Right forelimb (tissue), 1 donor: ENCODE data around the gene PRR7.
A peak's percentile ranks its signal among the peaks of the same experiment; 100 is the strongest.
"Not testable (repeated sequence)": the region's sequence is repeated elsewhere in the genome, so short reads cannot be mapped to it uniquely, and the experiment has no call there.

Experiments used
- DNase-seq: peaks from one replicate; pipeline ENCODE4 v3.0.0-alpha.2; 2018

The PRR7 gene, protein sequence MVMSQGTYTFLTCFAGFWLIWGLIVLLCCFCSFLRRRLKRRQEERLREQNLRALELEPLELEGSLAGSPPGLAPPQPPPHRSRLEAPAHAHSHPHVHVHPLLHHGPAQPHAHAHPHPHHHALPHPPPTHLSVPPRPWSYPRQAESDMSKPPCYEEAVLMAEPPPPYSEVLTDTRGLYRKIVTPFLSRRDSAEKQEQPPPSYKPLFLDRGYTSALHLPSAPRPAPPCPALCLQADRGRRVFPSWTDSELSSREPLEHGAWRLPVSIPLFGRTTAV

DNA sequence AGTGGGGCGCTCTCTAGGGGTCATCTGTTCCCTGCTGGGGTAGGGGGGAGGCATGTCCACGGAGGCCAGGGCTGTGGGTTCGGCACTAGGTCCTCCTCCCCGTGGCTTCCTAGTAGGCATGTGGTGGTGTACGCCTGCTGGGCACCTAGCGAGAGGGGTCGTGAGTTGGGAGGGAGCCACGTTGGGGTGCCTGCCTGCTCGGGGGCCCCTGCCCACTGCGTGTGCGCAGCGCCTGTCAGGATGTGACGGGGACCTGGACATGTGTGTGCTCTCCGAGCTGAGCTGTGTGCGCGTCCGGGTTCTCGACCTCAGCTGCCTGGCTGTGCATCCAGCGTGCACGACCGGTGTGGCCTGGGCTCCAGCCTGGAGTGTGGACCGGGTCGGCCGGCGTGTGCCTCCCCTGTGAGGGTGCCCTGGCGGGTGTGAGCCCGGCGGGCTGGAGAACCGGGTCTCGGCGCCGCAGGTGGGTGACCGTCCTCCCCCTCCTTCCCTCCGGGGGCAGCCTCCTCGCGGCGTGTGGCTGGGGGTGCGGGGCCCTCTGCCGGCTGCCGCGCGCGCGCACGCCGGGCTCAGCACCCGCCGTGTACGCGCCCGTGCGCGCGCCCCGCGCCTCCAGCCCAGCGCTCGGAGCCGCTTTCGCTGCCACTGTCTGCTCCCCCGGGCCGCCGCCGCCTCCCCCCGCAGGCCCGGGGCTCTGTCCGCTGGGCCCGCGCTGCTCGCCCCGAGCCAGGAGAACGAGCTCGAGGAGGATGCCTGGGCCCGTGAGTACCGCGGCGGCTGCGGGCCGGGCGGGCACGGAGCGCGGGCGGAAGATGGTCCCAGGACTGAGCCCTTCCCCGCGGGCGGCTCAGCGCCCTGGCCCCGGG is at the start of gene PRR7:
TSS of gene PRR7 (plus strand) at position 615 of the 866 bp plus-strand sequence. CDS start 8,254 bp downstream, outside the sequence.
- peak; percentile 83 for DNase-seq

DNA sequence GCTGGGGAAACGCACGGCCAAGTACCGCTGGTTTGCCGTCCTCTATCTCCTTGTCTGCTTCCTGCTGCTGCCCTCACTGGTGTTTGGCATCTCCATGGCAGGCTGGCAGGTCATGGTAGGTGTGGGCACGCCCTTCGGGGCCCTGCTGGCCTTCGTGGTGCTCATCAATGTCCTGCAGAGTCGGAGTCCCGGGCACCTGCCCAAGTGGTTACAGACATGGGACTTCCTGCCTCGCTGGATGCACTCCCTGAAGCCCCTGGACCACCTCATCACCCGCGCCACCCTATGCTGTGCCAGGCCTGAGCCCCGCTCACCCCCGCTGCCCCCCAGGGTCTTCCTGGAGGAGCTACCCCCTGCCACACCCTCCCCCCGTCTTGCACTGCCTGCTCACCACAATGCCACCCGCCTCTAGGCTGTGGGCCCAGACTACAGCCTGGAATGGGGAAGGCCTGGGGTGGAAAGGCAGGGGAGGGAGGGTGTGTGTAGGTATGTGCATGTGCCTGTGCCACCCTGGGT is 48.7 kb upstream of the PRR7 start:
- DNase-seq = no peak

DNA sequence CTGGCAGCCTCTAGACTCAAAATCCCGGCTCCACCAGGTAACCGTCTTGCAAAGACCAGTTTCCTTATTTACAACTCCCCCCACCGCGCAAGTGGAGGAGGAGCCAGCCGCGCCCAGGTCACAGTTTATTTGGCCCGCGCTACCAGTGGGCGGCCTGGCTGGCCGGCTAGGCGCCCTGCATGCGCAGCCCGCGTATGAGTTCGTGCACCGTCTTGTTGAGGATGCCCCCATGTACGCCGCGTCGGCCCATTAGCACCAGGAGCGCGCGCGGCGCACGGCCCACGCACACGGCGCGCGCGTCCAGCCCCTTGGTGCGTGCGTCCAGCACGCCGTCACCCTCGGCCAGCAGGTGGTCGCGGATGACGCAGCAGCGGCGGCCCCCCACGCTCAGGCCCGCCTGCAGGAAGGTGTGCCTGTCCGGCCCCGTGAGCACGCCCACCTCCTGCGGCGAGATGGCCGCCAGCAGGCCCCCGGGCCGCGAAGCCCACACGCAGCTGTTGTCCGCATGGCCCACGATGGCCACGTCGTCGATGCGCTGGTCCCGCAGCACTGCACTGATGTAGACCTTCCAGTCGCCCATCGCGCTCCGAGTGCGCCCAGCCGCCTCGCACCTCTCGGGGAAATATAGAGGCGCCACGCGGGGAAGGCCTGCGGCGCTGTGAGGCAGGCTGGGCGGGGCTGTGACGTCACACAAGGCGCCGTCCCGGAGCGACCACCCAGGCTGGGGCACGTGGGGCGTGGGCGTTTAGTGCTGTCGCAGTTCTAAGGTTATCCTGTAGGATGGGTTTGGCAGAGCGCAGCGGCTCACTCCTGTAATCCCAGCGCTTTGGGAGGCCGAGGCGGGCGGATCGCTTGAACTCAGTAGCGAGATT is 46.4 kb upstream of the PRR7 start, which contains the start of gene PFN3:
TSS of gene PFN3 (minus strand) at position 665 of the 872 bp plus-strand sequence. CDS start at position 580, 85 bp downstream.
- DNase-seq = peak; percentile 74

DNA sequence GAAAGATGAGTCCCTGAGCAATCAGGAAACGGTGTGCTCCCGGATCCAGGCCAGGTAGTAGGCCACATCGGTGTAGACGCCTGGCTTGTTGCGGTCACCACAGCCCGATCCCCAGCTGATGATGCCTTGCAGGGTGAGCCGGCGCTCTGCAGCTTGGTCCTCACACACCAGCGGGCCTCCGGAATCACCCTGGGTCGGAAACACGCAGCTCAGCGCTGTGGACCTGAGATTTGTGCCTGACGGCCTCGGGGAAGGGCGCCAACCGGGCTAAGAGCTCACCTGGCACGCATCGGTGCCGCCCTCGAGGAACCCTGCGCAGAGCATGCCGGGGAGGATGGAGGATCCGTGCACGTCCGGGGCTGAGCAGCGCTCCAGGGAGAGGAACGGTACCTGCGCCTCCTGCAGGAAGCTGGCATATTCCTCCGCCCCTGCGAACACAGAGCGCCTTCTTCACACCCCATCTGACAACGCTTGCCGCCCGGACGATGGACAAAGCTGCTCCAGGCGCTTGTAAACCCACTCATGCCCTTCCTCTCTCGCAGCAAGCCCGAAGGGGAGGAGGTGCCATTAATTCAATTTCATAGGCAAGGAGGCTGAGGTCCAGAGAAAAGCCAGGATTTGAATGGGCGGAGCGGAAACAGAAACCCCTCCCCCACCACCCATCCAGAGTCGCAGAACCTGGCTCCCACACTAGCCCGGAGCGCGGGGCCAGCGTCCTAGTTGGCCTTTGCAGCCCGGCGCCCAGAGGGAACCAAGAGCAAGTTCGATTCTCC is 44.2 kb upstream of the PRR7 start:
- no peak for DNase-seq

DNA sequence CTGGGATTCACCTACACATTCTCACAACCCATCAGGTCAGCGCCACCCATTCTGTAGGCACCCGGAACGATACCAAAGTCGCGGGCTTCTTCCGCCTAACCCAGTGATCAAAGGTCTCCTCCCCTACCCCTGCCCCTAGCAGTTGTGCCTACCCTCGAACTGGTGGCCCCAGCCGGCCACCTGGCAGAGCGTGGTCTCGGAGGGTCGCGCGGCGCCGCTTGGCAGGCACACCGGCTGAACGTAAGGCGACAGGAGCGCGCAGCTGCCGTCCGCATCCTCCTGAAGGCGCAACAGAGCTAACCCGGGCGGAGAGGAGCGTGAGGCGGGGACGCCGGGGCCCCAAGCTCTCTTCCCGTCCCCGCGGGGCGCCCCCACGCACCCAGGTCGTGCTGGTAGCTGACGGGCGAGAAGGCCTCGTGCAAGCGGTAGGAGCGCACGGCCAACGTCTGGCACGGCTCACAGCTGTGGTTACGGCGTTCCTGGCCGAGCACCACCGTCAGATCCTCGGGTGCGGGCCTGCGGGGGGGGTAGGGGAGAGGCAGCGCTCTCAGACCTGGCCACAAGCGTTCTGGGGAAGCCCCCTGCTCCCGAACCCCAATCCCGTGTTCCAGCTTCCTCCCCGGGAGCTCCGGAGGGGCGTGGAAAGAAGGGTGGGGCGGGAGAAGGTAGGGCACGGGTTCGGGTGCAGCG is 43.4 kb upstream of the PRR7 start:
- DNase-seq = no peak

DNA sequence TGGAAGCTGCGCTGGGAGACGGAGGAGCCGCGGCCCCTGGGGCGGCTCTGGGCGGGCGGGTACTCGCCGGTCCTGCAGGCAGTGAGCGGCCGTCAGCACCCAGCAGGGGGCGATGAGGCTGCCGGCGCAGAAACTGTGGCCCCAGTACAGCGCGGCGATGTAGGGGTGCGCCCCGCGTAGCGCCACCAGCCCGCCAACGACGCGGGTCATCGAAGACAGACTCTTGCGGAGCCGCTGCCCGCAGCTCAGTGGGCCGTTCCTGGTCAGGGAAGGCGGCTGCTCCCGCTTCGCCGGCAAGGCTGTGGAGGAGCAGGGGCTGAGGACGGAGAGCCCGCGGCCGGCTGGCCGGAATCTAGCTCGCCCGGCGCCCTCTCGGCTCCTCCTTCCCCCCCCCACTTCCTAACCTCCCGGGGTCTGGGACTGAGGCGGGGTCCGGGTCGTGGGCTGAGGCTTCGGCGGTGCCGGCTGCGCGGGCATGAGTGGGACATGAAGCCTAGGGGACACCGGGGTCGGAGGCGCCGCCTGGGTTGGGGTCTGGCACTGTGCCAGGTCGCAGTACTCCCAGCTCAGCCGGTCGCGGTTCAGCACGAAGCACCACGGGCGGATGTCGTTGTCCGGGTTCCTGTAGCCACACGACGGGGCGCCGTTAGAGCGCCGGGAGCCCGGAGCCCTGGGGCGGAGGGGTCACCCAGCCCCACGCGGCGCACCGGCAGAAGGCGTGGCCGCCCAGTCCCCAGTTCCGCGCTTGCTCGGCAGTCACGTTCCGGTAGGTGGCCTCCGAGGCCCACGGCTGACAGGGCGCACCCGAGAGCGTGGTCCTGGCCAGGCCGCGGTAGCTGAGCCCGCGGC is 42.6 kb upstream of the PRR7 start:
- peak; percentile 88 for DNase-seq

DNA sequence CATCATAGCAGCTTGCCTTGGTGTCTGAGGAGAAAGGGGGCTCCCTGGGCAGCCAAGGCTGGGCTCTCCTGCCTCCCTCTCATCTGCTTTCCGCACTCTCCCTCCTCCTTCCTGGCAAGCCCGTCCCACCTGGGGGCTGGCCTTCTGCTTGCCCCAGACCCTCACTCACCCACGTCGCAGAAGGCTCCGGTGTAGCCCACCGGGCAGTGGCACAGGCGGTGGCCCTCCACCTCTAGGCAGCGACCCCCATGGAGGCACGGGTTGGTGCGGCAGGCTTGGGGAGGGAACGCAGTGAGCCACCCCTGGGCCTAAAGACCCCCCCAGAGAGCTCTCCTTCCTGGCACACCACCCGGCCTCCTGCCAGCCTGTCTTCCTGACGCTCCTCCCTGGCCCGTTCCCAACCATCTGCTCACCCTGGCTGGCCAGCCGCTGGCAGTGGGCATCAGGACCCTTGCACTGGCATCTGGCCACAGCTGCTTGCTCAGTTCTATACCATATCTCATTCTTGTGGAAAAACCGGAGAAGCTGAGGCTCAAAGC is 41.9 kb upstream of the PRR7 start:
- DNase-seq = no peak

DNA sequence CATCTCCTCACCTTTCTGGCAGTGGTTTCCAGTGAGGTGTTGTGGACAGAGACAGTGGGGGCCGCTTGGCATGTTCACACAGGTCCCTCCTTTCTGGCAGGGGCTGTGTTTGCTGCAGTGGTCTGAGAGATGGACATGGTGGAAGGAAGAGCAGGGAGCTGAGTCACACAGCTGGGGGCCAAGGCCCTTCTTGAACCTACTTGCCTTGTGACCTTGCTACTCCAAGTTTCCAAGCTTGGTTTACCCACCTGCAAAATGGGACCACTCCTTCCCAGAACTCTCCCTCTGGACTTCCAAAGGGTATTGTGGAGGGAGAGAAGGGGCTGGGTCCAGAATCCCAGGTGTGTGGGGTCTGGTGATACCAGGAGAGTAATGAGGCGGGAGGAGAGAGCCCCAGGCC is 41.3 kb upstream of the PRR7 start:
- no peak for DNase-seq

DNA sequence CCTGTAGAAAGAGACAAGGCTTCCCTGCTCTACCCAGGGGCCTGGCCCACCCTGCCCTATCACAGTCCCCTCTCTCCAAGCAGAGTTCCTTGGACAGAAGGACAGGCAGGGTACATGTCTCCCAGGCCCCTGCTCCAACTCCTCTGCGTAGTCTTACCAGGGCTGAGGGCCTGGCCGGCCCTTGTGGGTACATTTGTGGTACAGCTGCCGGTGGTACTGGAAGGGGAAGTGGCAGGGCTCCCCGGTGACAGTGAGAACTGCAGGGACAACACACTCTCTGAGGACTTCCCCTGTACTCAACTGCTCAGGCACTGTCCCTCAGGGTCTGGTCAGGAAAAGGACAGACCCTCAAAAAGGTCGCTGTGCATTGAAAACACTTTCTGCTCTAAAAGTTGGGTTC is 40.8 kb upstream of the PRR7 start:
- no peak for DNase-seq

DNA sequence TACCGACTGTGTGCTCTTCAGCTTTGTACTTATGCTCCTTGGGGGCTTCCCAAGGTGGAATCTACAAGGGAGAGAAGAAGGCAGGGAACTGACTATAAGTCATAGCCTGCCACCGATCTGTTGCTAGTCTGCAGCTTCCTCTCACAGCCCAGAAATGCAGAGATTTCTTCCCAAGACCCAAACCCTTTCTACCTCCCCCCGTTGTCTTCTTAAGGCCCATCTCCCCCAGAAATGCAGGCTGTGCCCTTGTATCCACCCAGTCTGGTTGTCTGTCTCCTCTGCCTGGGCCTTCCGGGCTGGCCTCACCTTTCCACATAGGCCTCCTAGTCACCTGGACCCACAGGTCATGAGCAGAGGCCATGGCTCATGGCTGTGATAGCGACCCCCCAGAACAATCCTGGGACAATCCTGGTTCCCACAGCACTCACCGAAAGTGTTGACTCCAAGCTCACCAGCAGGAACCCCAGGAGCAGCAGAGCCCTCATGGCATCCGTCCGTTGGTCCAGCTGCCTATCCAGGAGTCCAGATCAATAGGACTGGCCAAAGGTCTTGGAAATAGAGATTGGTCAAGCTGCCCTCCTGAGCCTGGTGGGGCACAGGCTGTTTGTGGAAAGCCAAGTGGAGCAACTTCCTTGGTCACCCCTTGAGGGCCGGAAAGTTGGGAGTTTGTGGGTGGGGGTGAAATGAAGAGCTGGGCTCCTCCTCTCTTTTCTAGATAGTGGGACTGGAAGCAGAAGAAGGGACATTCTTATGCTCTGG is 37.4 kb upstream of the PRR7 start, which contains the start of gene F12:
TSS of gene F12 (minus strand) at position 522 of the 759 bp plus-strand sequence. CDS start at position 485, 37 bp downstream.
- DNase-seq = no peak

DNA sequence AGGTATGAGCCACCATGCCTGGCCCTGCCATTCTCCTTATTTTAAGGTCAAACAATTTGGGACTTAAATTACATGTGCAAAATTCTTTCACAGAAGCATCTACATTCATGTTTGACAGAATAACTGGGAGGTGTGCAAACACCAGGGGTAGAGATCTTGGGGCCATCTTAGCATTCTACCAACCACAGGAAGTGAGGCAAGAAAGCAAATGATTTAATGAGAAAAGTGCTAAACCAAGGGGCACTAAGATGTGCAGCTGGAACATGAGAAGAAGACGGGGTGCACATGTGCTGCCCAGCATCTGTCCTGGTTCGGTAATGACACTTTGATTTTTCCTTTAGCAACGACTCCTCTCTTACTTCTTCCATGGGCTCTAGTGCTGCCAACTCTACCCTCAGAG is 36.0 kb upstream of the PRR7 start:
- no peak for DNase-seq

DNA sequence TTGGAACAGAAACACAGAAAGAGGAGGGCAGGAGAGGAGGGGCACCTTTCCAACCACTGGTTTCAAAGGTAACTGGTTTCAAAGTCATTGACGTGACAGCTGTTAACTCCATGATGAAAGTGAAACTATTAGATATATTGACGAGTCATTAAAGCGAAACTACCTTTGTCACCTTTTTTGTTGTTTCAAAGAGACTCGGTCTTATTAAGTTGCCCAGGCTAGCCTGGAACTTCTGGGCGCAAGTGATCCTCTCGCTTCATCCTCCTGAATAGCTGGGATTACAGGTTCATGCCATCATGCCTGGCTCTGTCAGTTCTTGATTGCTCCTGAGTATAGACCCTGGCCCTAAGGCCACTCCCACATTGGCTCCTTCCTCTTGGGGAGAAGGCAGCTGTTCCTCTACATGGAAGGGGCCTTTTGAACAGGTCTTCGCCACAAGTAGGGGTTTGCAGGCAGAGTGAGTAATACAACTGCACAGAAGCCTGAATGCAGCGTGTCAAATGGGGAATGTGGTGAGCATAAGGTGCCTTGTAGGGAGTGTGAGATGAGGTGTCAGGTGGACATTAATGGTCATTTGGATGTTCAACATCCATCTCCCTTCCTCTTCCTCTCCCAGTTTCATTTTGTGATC is 33.9 kb upstream of the PRR7 start:
- DNase-seq = no peak

DNA sequence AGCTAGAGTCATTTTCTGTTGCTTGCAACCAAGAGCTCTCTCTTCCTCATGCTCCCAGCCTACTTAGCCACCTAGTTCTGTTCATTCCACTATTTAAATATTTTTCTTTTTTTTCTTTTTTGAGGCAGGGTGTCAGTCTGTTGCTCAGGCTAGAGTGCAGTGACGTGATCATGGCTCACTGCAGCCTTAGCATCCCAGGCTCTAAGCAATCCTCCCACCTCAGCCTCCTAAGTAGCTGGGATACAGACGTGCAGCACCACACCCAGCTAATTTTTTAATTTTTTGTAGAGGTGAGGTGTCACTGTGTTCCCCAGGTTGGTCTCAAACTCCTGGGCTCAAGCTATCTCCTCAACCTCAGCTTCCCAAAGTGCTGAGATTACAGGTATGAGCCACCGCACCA is 32.1 kb upstream of the PRR7 start:
- no peak for DNase-seq

DNA sequence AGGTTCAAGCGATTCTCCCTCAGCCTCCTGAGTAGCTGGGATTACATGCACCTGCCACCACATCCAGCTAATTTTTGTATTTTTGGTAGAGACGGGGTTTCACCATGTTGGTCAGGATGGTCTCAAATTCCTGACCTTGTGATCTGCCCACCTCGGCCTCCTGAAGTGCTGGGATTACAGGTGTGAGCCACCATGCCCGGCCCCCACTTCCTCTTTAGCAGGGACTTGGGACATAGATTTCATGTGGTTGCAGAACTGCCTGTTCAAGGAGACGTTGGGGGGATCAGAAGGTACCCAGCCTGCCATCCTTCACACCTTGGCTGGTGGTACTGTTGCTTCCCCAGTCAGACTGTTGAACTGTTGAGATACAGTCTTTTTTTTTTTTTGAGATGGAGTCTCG is 29.5 kb upstream of the PRR7 start:
- DNase-seq = not testable (repeated sequence)

DNA sequence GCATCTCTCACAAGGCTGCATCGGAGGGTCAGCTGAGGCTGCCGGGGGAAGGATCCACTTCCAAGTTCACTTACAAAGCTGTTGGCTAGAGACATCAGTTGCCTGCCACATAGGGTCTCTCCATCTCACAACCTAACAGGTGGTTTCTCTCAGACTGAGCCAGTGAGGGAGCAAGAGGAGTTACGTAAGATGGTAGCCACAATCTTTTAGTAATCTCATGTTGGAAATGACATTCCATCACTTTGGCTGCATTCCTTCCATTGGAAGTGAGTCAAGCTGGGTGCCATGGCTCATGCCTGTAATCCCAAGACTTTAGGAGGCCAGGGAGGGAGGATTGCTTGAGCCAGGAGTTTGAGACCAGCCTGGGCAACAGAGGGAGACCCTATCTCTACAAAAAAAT is 27.6 kb upstream of the PRR7 start:
- no peak for DNase-seq

DNA sequence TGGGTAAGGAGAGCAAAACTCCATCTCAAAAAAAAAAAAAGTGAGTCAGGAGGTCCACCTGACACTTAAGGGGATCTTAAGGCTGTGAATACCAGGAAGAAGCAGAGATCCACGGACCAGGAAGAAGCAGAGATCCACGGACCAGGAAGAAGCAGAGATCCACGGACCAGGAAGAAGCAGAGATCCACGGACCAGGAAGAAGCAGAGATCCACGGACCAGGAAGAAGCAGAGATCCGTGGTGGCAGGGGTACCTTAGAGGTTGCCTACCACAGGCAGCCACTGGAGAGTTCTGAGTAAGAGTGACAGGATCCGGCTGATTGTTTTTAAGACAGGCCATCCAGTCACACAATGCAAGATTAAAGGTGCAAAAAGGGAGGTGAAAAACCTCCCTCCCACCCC is 26.1 kb upstream of the PRR7 start:
- DNase-seq = not testable (repeated sequence)

DNA sequence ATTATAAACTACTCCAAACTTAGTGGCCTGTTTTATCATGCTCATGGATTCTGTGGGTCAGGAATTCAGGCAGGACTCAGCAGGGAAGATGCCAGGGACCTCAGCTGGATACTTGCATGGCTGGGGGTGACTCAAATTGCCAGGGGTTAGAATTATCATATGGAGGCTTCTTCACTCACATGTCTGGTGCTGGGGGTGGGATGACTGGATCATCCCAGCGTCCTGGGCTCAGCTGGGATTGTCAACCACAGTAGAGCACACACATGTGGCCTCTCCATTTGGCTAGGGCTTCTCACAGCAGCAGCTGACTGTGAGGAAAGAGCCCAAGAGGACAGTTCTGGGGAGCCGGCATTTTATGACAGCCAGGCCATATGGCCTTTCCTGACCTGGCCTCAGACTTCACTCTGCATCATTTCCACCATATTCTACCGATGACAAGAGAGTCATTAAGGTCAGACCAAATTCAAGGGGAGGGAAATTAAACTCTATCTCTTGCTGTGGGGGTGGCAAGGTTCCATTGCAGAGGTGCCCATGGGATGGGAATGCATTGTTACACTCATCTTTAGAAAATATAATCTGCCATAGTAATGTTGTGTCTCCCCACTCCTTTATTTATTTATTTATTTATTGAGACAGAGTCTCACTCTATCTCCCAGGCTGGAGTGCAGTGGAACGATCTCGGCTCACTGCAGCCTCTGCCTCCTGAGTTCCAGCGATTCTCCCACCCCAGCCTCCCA is 25.4 kb upstream of the PRR7 start:
- no peak for DNase-seq

DNA sequence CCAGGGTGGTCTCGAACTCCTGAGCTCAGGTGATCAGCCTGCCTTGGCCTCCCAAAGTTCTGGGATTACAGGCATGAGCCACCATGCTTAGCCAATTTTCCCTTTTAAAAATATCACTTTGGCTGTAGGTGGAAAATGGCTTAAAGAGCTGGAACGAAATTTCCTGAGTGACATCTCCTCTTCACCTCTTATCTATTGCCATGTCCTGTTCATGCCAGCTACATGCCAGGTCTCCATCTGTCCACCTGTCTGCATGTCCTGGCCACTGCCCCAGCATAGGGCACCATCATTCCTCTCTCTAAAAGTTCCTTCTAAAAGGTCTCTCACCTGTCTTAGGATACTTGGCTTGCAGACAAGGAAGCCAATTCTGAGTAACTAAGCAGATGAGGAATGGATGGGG is 22.9 kb upstream of the PRR7 start:
- DNase-seq = no peak
